Colonic mucosa (tissue), 4 donors: ENCODE data around the gene MEPE. TPM values are rescaled to one million over a fixed set of nuclear protein-coding genes. Genes with fewer than 3 reads are reported as not detected.

Experiments
- DNase-seq: peaks from one replicate; pipeline ENCODE4 v3.0.0-alpha.2; 2020
- H3K27ac ChIP-seq: fragments of 200-600 bp; one replicate; pipeline ENCODE4 v1.8.0; 2021
- H3K27me3 ChIP-seq: fragments of 200-600 bp; one replicate; pipeline ENCODE4 v1.8.0; 2021
- H3K36me3 ChIP-seq: fragments of 200-600 bp; one replicate; pipeline ENCODE4 v1.8.0; 2021
- H3K4me1 ChIP-seq: fragments of 200-600 bp; one replicate; pipeline ENCODE4 v1.8.0; 2021; ENCODE audit warnings: mild to moderate bottlenecking
- H3K4me3 ChIP-seq: fragments of 200-600 bp; one replicate; pipeline ENCODE4 v1.8.0; 2021
- H3K9ac ChIP-seq, 2 donors: one replicate each; pipeline ENCODE4 v1.7.0; 2013; ENCODE audit warnings: control low read depth in 2 of 2, low read depth in 2 of 2, low read length in 2 of 2
- H3K9me3 ChIP-seq: fragments of 200-600 bp; one replicate; pipeline ENCODE4 v1.8.0; 2021
- CTCF ChIP-seq: fragments of 200-600 bp; IDR thresholded peaks from one replicate; pipeline ENCODE4 v1.8.0; 2022; ENCODE audit warnings: antibody characterized with exemption, mild to moderate bottlenecking
- intact Hi-C: fragments of 100-400 bp; cut with DNase I; formaldehyde crosslinking; loops from one replicate; pipeline ENCODE4 v1.14.1; 2022
- total RNA-seq, 2 donors: library from RNA; stranded (reverse); fragmentation: NEBNext Ultra II Directional in 1 of 2; extraction: Animal tissue kit (Norgen Biotek cat#: 25700) in 1 of 2; gene quantifications; one replicate each; pipeline ENCODE4 v1.2.1, GENCODE V29; 2021
- donor health status: healthy.
- donor health status: DM: no; HTN: no; CAD: no.
- donor health status: DM: no; HTN: no; CAD: no.

The MEPE gene
- total RNA-seq, 2 donors from 2014 or later: not detected

GRCh38 chr4:87819281-87819919 is 13.4 kb upstream of the MEPE start:
- H3K4me1 ChIP-seq: no peaks in the 10 kb centered on the region
- DNase-seq: no peak
- TF ChIP-seq CTCF: no peak
- H3K9me3 ChIP-seq: no peaks in the 10 kb centered on the region
- no peak overlapping the region for H3K27ac ChIP-seq
- no peaks in the 10 kb centered on the region for H3K27me3 ChIP-seq
- H3K9ac ChIP-seq: no peak overlapping the region
- no peaks in the 10 kb centered on the region for H3K36me3 ChIP-seq
- no peak overlapping the region for H3K4me3 ChIP-seq
- intact Hi-C loops: no loop called here

- DNase-seq: no peak
- Histone ChIP-seq H3K36me3 (no peaks in the 10 kb centered on the region), H3K4me3 (no peak overlapping the region), H3K27ac (no peak overlapping the region), H3K9me3 (no peaks in the 10 kb centered on the region), H3K27me3 (no peaks in the 10 kb centered on the region), H3K9ac (no peak overlapping the region), H3K4me1 (no peaks in the 10 kb centered on the region)
- intact Hi-C loops: no loop called here
- TF ChIP-seq CTCF: no peak
Observed at GRCh38 chr4:87823200-87823599, 9.6 kb upstream of the MEPE start.

GRCh38 chr4:87823724-87824123 is 9.0 kb upstream of the MEPE start:
- Histone ChIP-seq H3K36me3 (no peaks in the 10 kb centered on the region), H3K9me3 (no peaks in the 10 kb centered on the region), H3K27ac (no peak overlapping the region), H3K4me1 (no peaks in the 10 kb centered on the region), H3K4me3 (no peak overlapping the region), H3K9ac (no peak overlapping the region), H3K27me3 (no peaks in the 10 kb centered on the region)
- intact Hi-C loops: no loop called here
- TF ChIP-seq CTCF: no peak
- DNase-seq: no peak

- intact Hi-C loops: no loop called here
- no peak for TF ChIP-seq CTCF
- H3K27me3 ChIP-seq: no peaks in the 10 kb centered on the region
- no peaks in the 10 kb centered on the region for H3K4me1 ChIP-seq
- no peak overlapping the region for H3K27ac ChIP-seq
- H3K9me3 ChIP-seq: no peaks in the 10 kb centered on the region
- no peak overlapping the region for H3K4me3 ChIP-seq
- H3K9ac ChIP-seq: no peak overlapping the region
- H3K36me3 ChIP-seq: no peaks in the 10 kb centered on the region
- no peak for DNase-seq
Observed at GRCh38 chr4:87824352-87824751, 8.4 kb upstream of the MEPE start.

GRCh38 chr4:87834401-87834800 is 1.6 kb downstream of the MEPE start:
- DNase-seq: no peak
- H3K4me3 ChIP-seq: no peak overlapping the region
- H3K27me3 ChIP-seq: no peaks in the 10 kb centered on the region
- H3K27ac ChIP-seq: no peak overlapping the region
- no peaks in the 10 kb centered on the region for H3K9me3 ChIP-seq
- no peaks in the 10 kb centered on the region for H3K4me1 ChIP-seq
- intact Hi-C loops: no loop called here
- TF ChIP-seq CTCF: no peak
- no peak overlapping the region for H3K9ac ChIP-seq
- H3K36me3 ChIP-seq: no peaks in the 10 kb centered on the region
